Measurements from ENCODE around the gene KCNMA1. TPM values are rescaled to one million over a fixed set of nuclear protein-coding genes. Genes with fewer than 3 reads are reported as not detected.

Gene KCNMA1
- total RNA-seq, 1 donor from 2014 or later, result 41.3 TPM

DNA sequence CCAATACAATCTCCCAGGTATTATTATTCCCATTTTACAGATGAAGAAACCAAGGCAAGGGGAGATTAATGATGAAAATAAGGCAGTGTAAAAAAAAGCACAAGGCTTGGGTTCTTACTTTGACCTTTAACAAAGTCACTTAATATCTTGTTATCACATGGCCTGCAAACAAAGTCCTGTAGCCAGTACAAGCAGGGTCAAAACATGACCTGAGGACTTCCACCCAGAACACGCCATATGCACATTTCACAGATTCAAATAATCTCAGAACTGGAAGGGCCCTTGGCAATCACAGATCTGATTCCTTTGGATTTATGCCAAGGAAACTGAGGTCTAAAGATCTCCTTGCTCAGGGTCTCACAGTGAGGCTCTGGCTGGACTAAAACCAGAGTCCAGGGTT lies 162.1 kb downstream of the KCNMA1 start:
- no peaks in the 10 kb centered on the region for H3K9me3 ChIP-seq

GRCh38 chr10:77474939-77475338 lies 162.7 kb downstream of the KCNMA1 start:
- DNase-seq, result no peak
- TF ChIP-seq CTCF (IDR thresholded peaks at IDR 0.05), result no peak
- H3K4me1 ChIP-seq, result no peaks in the 10 kb centered on the region

More for the DNA sequence above, 162.1 kb downstream of the KCNMA1 start:
- no peaks in the 10 kb centered on the region for H3K36me3 ChIP-seq
- TF ChIP-seq CTCF (IDR thresholded peaks at IDR 0.05), result no peak
- H3K4me3 ChIP-seq, result no peak overlapping the region
- DNase-seq (no peak), ATAC-seq (no peak)
- no peaks in the 10 kb centered on the region for H3K4me1 ChIP-seq
- intact Hi-C loops (cut with DNase I), result no loop called here
- H3K27me3 ChIP-seq (ENCODE audit: low read depth), result no peaks in the 10 kb centered on the region
- H3K27ac ChIP-seq, result no peak overlapping the region

DNA sequence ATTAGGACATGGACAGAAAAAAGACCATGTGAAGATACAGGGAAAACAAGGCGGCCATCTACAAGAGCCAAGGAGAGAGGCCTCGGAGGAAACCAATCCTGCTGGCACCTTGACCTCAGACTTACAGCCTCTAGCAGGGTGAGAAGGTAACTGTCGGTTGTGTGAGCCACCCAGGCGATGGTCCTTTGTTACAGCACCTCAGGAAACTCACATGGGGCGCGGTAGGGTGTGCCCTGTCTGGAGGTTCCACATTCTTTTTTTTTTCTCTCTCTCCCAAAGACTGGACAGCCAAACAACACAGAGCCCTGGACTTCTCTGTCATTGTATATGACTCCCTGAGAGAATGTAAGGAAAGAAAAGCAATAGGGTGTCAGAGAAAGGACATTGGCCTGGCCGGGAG lies 163.2 kb downstream of the KCNMA1 start:
- no peaks in the 10 kb centered on the region for H3K36me3 ChIP-seq
- H3K9me3 ChIP-seq, result no peaks in the 10 kb centered on the region
- no peak for TF ChIP-seq CTCF (IDR thresholded peaks at IDR 0.05)
- ATAC-seq (no peak), DNase-seq (no peak)
- intact Hi-C loops (cut with DNase I), result no loop called here
- H3K27ac ChIP-seq, result no peak overlapping the region
- H3K4me3 ChIP-seq, result no peak overlapping the region
- H3K4me1 ChIP-seq, result no peaks in the 10 kb centered on the region
- no peaks in the 10 kb centered on the region for H3K27me3 ChIP-seq (ENCODE audit: low read depth)

More at GRCh38 chr10:77474939-77475338, 162.7 kb downstream of the KCNMA1 start:
- no peak for ATAC-seq
- Histone ChIP-seq H3K4me3 (no peak overlapping the region), H3K9me3 (no peaks in the 10 kb centered on the region), H3K27me3 (ENCODE audit: low read depth) (no peaks in the 10 kb centered on the region), H3K36me3 (no peaks in the 10 kb centered on the region), H3K27ac (no peak overlapping the region)
- intact Hi-C loops (cut with DNase I), result no loop called here

DNA sequence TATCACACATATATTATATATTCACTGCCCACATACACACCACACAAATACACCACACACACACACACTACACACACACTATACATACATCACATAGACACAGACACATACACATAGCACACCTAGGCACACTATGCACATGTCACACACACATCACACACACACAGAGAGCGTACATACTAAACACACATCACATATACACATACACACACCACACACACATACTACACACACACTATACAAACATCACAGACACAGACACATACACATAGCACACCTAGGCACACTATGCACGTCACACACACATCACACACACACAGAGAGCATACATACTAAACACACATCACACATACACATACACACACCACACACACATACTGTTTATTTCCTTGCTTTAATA lies 165.5 kb downstream of the KCNMA1 start:
- Histone ChIP-seq H3K27me3 (ENCODE audit: low read depth) (no peaks in the 10 kb centered on the region), H3K27ac (no peak overlapping the region), H3K4me3 (no peak overlapping the region), H3K4me1 (no peaks in the 10 kb centered on the region), H3K9me3 (no peaks in the 10 kb centered on the region), H3K36me3 (no peaks in the 10 kb centered on the region)
- ATAC-seq (no peak), DNase-seq (no peak)
- intact Hi-C loops (cut with DNase I), result no loop called here
- no peak for TF ChIP-seq CTCF (IDR thresholded peaks at IDR 0.05)

DNA sequence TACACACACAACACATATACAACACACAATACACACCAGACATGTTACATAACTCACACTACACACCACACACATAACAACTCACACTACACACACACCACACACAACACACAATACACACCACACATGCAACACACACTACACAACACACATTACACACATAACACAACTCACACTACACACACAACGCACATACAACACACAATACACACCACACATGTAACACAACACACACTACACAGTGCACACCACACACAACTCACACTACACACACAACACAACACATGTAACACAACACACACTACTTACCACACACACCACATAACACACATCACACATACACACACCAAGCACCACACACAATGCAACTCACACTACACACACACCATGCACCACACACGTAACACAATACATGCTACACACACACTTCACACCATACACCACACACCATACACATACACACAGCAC lies 166.5 kb downstream of the KCNMA1 start:
- no peak for TF ChIP-seq CTCF (IDR thresholded peaks at IDR 0.05)
- no peak overlapping the region for H3K27ac ChIP-seq
- intact Hi-C loops (cut with DNase I), result no loop called here
- ATAC-seq (no peak), DNase-seq (no peak)
- H3K4me3 ChIP-seq, result no peak overlapping the region
- H3K36me3 ChIP-seq, result no peaks in the 10 kb centered on the region
- H3K9me3 ChIP-seq, result no peaks in the 10 kb centered on the region
- no peaks in the 10 kb centered on the region for H3K27me3 ChIP-seq (ENCODE audit: low read depth)
- H3K4me1 ChIP-seq, result no peaks in the 10 kb centered on the region
